ENCODE data around the gene CTDP1. TPM values are rescaled to one million over a fixed set of nuclear protein-coding genes. Genes with fewer than 3 reads are reported as not detected.

The CTDP1 gene
- total RNA-seq, 1 donor from 2014 or later: 34.8 TPM

- TF ChIP-seq, protein P1, sequence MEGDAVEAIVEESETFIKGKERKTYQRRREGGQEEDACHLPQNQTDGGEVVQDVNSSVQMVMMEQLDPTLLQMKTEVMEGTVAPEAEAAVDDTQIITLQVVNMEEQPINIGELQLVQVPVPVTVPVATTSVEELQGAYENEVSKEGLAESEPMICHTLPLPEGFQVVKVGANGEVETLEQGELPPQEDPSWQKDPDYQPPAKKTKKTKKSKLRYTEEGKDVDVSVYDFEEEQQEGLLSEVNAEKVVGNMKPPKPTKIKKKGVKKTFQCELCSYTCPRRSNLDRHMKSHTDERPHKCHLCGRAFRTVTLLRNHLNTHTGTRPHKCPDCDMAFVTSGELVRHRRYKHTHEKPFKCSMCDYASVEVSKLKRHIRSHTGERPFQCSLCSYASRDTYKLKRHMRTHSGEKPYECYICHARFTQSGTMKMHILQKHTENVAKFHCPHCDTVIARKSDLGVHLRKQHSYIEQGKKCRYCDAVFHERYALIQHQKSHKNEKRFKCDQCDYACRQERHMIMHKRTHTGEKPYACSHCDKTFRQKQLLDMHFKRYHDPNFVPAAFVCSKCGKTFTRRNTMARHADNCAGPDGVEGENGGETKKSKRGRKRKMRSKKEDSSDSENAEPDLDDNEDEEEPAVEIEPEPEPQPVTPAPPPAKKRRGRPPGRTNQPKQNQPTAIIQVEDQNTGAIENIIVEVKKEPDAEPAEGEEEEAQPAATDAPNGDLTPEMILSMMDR (IDR thresholded peaks at IDR 0.05; ENCODE audit: partially characterized antibody, unreplicated experiment): no peak
- Mint-ChIP-seq H3K4me3 (ENCODE audit: unreplicated experiment) (no peak overlapping the region), H3K36me3 (ENCODE audit: unreplicated experiment) (peaks cover 4% of the 10 kb centered on the region), H3K4me1 (ENCODE audit: low read depth, unreplicated experiment) (peaks cover 29% of the 10 kb centered on the region), H3K27ac (ENCODE audit: unreplicated experiment) (no peak overlapping the region), H3K27me3 (ENCODE audit: unreplicated experiment) (peaks cover 10% of the 10 kb centered on the region), H3K9me3 (ENCODE audit: unreplicated experiment) (peaks cover 8% of the 10 kb centered on the region)
- DNase-seq: no peak
Observed at GRCh38 chr18:79695269-79695668, 15.7 kb downstream of the CTDP1 start.

DNA sequence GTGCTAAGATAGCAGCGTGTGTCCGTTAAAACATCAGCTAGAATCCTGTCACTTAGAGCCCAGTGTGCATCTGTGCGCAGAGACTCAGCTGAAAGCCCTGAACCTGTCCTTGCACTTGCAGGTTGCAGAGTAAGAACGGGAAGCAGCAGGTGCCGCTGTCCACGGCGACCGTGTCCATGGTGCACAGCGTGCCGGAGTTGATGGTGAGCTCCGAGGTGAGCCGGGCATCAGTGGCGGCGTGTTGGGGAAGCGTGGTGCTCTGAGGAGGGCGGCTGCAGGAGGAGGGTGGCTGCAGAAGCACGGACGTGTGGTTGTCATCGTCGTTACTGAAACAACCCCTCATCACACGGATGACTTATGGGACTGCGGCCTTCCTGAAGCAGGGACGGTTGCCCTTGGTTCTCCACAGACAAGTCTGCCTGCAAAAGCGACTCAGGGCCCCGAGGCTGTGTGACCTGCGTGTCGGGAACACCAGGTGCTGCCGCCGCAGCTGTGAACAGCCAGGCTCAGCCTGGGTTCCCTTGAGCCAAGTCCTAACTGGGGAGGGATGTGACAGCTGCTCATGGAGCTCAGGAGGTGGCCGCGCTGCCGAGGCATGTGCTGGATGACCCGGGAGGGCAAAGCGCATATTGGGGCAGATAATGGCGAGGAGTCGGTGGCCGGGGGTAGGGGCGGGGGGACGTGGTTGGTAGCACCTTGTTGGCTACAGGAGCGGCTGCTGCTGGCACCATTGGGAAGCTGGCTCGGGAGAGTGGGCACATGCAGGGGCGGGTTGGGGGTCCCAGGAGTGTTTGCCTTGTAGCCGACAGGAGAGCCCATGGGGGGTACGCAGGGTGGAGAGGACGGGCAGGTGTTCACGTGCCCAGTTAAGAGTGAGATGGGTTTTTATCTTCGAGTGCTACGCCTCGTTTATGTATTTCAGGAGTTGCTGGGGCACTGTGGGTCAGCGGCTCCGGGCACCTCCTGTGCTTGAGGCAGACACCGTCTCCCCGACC lies 16.6 kb downstream of the CTDP1 start:
- no peak for DNase-seq
- TF ChIP-seq, protein P1 (IDR thresholded peaks at IDR 0.05; ENCODE audit: partially characterized antibody, unreplicated experiment): no peak
- Mint-ChIP-seq H3K27me3 (ENCODE audit: unreplicated experiment) (peaks cover 10% of the 10 kb centered on the region), H3K9me3 (ENCODE audit: unreplicated experiment) (peaks cover 6% of the 10 kb centered on the region), H3K4me3 (ENCODE audit: unreplicated experiment) (peak overlapping the region; percentile 6), H3K27ac (ENCODE audit: unreplicated experiment) (peak overlapping the region; percentile 11), H3K4me1 (ENCODE audit: low read depth, unreplicated experiment) (peaks cover 25% of the 10 kb centered on the region), H3K36me3 (ENCODE audit: unreplicated experiment) (peaks cover 5% of the 10 kb centered on the region)

DNA sequence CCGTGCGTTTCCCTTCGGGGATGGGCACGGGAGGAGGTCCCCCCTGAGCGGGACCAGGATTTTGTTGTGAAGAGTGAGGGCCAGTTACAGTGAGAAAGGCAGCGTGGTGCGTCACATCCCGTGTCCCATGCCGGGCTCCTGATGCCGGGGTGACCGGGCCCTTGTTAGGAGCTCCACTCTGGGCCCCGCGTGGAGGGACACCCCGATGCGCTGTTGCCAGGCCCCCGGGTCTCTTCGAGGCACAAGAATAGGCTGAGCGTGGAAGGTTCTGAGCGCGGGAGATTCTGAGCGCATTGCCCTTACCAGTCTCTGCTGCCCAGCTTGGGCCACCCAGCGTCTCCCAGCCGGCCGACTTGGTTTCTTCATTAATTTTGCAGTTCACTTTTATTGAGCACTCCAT lies 17.6 kb downstream of the CTDP1 start:
- Mint-ChIP-seq H3K36me3 (ENCODE audit: unreplicated experiment) (peaks cover 10% of the 10 kb centered on the region), H3K4me3 (ENCODE audit: unreplicated experiment) (no peak overlapping the region), H3K9me3 (ENCODE audit: unreplicated experiment) (peaks cover 5% of the 10 kb centered on the region), H3K27me3 (ENCODE audit: unreplicated experiment) (peaks cover 9% of the 10 kb centered on the region), H3K4me1 (ENCODE audit: low read depth, unreplicated experiment) (peaks cover 24% of the 10 kb centered on the region), H3K27ac (ENCODE audit: unreplicated experiment) (no peak overlapping the region)
- DNase-seq: no peak
- TF ChIP-seq, protein P1 (IDR thresholded peaks at IDR 0.05; ENCODE audit: partially characterized antibody, unreplicated experiment): no peak

DNA sequence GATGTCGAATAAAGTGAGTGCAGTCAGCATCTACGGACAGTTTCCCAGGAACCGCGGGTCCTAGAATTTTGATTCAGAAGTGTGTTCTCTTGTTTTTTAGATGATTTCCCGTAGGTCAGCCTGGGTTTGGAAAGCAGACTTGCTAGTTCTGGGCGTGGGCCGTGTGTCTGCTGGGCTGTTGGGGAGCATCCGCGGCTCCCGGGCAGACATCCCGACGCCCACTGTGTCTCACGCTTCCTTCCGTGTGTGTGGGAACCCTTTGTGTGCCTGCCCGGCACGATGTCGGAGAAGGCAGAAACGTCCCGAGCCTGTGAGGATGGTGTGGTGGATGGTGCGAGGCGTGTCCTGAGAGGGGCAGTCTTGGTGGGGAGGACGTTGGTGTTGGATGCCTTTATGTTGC lies 18.4 kb downstream of the CTDP1 start:
- TF ChIP-seq, protein P1 (IDR thresholded peaks at IDR 0.05; ENCODE audit: partially characterized antibody, unreplicated experiment): no peak
- Mint-ChIP-seq H3K27ac (ENCODE audit: unreplicated experiment) (no peak overlapping the region), H3K4me1 (ENCODE audit: low read depth, unreplicated experiment) (peaks cover 16% of the 10 kb centered on the region), H3K4me3 (ENCODE audit: unreplicated experiment) (no peak overlapping the region), H3K9me3 (ENCODE audit: unreplicated experiment) (peaks cover 5% of the 10 kb centered on the region), H3K27me3 (ENCODE audit: unreplicated experiment) (peaks cover 5% of the 10 kb centered on the region), H3K36me3 (ENCODE audit: unreplicated experiment) (peaks cover 10% of the 10 kb centered on the region)
- DNase-seq: no peak

Data from glutamatergic neuron (in vitro differentiated cells).